Activated CD4-positive, alpha-beta memory T cell treated with anti-CD3 and anti-CD28 coated beads, Interleukin-2, amount 10 ng/mL, durations not matched to agents 7 days and 5 days (primary cell): ENCODE data around the gene TBC1D2B. TPM values are rescaled to one million over a fixed set of nuclear protein-coding genes. Genes with fewer than 3 reads are reported as not detected.

Source experiments
- CTCF ChIA-PET: fragments of 350-600 bp; sonication (Branson Sonifier 250); formaldehyde crosslinking; loops from one replicate; lab custom pipeline; 2021; ENCODE audit warnings: antibody characterized with exemption, inconsistent platforms; lab: Charles Lee
- POLR2A ChIA-PET: fragments of 350-600 bp; sonication (Branson Sonifier 250); formaldehyde crosslinking; loops from one replicate; lab custom pipeline; 2021; ENCODE audit warnings: antibody characterized with exemption; lab: Charles Lee
- DNase-seq: peaks from one replicate; pipeline ENCODE4 v3.0.0-alpha.2; 2020
- H3K27ac Mint-ChIP-seq: one replicate; pipeline ENCODE4 v1.8.0; 2021; ENCODE audit warnings: mild to moderate bottlenecking, mixed read lengths
- H3K27me3 Mint-ChIP-seq: one replicate; pipeline ENCODE4 v1.8.0; 2021; ENCODE audit warnings: mixed read lengths
- H3K36me3 Mint-ChIP-seq: one replicate; pipeline ENCODE4 v1.8.0; 2021; ENCODE audit warnings: low read depth, mixed read lengths
- H3K4me1 Mint-ChIP-seq: one replicate; pipeline ENCODE4 v1.8.0; 2021; ENCODE audit warnings: mixed read lengths
- H3K4me3 Mint-ChIP-seq: one replicate; pipeline ENCODE4 v1.8.0; 2021; ENCODE audit warnings: mild to moderate bottlenecking, mixed read lengths
- H3K9me3 Mint-ChIP-seq: one replicate; pipeline ENCODE4 v1.8.0; 2021; ENCODE audit warnings: mixed read lengths
- total RNA-seq, 2 experiments: library from RNA; stranded (reverse); gene quantifications; one replicate each; pipeline ENCODE4 v1.2.3, GENCODE V29; 2021

The TBC1D2B gene
- total RNA-seq, 2 experiments from 2014 or later: 97.1 to 101 TPM

DNA sequence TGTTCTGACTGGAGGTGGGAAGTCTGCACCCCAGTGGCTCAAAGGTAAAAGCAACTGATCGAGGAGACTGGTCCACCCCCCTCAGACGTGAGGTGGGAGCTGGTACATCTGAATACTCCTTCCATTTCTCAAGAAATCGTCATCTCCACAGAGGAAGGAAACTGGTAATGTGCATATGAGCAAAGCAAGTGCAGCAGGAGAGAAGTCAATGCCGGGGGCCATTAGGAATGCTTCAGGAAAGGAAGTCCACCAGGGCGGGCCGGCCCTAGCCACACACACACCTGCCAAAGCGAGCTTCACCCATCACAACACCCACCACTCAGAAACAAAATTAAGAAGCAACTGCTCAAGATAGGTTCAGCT is 8.5 kb downstream of the TBC1D2B start:
- ChIA-PET POLR2A (interaction anchor here (0.9 to 8.5 kb wide), 9 partner anchors 10 to 63 kb away, joined by 3 to 202 read pairs (median 9); no protein-coding TSS in a partner anchor), CTCF (interaction anchor here (1.0 to 10.2 kb wide), 8 partner anchors 10 to 105 kb away, joined by 3 to 125 read pairs (median 6); partner anchors contain the start of gene TBC1D2B)
- Mint-ChIP-seq H3K9me3 (no peaks in the 10 kb centered on the region), H3K4me1 (peaks cover 28% of the 10 kb centered on the region), H3K36me3 (peaks cover 44% of the 10 kb centered on the region), H3K27ac (no peak overlapping the region), H3K27me3 (no peaks in the 10 kb centered on the region), H3K4me3 (peak overlapping the region; percentile 70)
- no peak for DNase-seq

DNA sequence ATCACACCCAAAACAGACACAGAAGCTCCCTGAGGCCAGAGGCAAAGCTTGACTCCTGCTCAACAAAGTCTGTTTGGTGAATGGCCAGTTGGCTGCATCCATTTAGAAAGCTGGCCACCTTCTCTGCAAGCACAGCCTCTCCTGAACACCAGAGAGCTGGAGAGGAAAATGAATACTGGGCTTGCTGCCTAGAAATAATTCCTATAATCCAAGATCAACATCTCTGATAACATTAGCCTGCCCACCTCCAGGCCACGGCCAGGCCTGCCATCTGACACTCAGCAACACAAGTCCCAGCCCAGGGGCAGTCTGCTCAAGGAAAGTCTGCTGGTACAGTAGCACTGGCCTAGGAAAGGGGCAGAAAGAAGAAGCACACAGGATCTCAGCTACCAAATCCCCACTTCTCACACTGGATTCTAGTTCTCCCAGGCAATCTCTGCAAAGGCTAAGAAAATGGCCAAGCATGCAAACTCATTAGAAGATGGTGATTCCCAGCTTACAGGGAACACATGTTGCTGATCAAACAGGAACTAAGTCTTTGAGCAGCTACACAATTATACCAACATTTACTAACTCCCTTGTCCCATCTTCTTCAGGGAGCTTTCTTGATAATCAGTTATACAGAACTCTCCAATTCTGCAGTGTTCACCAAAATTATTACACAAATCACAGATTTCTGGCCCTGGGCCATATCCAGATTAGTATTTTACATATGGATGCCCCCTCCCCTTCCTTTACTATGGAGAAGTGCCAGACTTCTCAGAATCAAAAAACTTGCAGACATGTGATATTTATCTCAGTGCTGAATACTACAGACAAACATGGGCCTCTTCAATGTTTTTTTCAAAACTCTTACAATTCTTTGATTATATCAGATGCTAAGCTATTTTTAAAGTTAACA is 9.9 kb downstream of the TBC1D2B start:
- ChIA-PET CTCF (interaction anchor here (1.2 to 10.2 kb wide), 6 partner anchors 14 to 103 kb away, joined by 3 to 125 read pairs (median 4); no protein-coding TSS in a partner anchor), POLR2A (interaction anchor here (0.8 to 8.5 kb wide), 10 partner anchors 8 to 49 kb away, joined by 3 to 202 read pairs (median 6); no protein-coding TSS in a partner anchor)
- no peak for DNase-seq
- Mint-ChIP-seq H3K27ac (no peak overlapping the region), H3K27me3 (no peaks in the 10 kb centered on the region), H3K4me1 (peaks cover 16% of the 10 kb centered on the region), H3K9me3 (no peaks in the 10 kb centered on the region), H3K4me3 (peak overlapping the region; percentile 70), H3K36me3 (peaks cover 39% of the 10 kb centered on the region)

DNA sequence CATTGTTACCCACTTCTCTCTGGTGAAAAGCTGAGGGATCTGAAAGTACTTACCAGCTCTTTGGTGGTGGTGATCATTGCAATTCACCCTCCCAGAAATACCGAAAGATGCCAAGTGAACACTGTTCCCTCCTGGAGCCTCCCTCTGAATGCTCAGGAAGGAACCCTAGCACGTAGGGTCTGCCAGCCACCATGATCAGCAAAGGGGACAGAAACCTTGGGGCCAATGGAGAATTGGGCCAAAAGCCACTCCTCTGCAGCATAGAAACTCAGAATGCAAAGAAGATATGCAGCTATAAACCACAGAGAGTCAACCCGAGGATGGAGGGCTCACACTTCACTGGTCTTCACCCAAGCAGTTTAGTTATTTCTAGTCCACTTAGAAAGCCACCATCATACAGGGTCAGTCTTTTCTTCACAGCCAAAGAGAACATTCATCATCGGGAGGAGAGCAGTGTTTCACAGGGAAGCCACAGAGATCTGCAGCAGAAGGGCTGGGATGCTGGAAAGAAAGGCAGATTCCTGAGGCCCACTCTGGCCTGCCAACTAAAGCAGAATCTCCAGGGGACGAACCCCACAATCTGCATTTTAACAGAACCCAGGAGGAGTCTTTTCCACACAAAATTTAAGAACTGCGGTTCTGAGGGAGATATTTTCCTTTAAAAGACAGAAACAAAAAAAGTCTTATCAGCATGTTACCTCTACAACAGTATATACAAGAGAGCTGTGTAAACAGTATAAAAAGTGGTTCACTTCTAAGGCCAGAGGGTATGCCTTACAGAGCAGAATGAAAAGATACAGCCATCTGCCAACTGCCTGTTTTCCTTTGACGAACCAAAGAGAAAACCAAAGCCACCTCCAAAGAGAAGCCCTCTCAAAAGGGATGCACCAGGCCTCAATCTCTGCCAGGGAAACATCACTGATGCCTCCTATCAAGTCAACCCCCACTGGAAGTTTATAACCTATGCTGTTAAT is 11.3 kb downstream of the TBC1D2B start:
- POLR2A ChIA-PET: interaction anchor here (0.8 to 8.5 kb wide), 7 partner anchors 10 to 36 kb away, joined by 3 to 202 read pairs (median 4); no protein-coding TSS in a partner anchor
- H3K4me1 Mint-ChIP-seq: peaks cover 11% of the 10 kb centered on the region
- H3K27me3 Mint-ChIP-seq: no peaks in the 10 kb centered on the region
- CTCF ChIA-PET: interaction anchor here (0.8 to 10.2 kb wide), 5 partner anchors 13 to 102 kb away, joined by 3 to 125 read pairs (median 5); no protein-coding TSS in a partner anchor
- no peak for DNase-seq
- no peak overlapping the region for H3K27ac Mint-ChIP-seq
- peaks cover 28% of the 10 kb centered on the region for H3K36me3 Mint-ChIP-seq
- H3K4me3 Mint-ChIP-seq: peak overlapping the region; percentile 28
- H3K9me3 Mint-ChIP-seq: no peaks in the 10 kb centered on the region

DNA sequence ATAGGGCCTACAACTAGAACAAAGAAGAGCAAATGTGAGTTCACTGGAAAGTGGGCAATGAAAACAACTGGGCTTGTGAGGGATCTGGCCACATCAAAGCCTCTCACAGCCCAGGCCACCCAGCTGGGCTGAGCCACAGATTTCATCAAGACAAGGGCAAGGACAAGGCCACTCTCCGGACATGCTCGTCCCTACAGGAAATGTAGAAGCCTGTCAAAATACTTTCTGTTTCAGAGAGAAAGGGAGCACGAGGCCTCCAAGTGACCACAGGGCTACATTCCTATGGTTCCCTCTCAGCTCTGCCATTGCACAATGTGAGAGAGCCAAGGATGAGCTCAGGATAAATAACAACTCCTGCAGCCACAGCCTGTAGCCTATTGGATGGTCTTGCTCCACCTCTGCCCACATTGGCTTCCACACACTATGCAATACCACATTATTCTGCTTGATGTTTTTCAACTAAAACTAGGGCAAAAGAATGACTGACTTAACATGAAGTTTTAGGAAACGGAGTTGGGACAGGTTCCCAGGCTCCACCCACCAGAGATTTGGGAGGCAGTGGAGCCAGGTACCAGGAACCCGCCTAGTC is 12.1 kb downstream of the TBC1D2B start:
- Mint-ChIP-seq H3K4me3 (peak overlapping the region; percentile 28), H3K36me3 (peaks cover 26% of the 10 kb centered on the region), H3K4me1 (peaks cover 9% of the 10 kb centered on the region), H3K27ac (no peak overlapping the region), H3K9me3 (no peaks in the 10 kb centered on the region), H3K27me3 (no peaks in the 10 kb centered on the region)
- CTCF ChIA-PET: interaction anchor here (0.8 to 1.7 kb wide), 2 partner anchors 14 to 43 kb away, joined by 3 to 5 read pairs; no protein-coding TSS in a partner anchor
- POLR2A ChIA-PET: interaction anchor here (0.8 to 1.4 kb wide), 2 partner anchors 14 to 18 kb away, joined by 4 read pairs; no protein-coding TSS in a partner anchor
- DNase-seq: no peak

DNA sequence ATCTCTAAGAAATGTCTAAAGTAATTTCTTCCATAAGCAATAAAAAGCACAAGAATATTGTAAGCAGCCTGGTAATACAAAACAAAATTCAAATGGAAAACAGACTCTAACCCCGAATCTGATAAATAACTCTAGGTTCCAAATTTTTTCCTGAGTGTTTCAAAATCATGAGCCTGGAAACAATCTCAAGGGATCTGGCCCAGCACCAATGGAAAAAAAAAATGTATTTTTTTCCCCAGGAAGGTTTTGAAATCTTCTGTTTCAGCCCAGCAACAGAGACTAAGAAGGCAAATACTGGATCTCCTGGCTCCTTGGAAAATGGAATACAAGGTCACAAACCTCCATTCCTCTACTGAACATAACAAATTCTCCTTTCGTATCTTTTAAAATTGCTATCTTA is 13.0 kb downstream of the TBC1D2B start:
- POLR2A ChIA-PET: no interaction called here
- DNase-seq: no peak
- no peak overlapping the region for H3K27ac Mint-ChIP-seq
- no peak overlapping the region for H3K4me3 Mint-ChIP-seq
- H3K36me3 Mint-ChIP-seq: peaks cover 21% of the 10 kb centered on the region
- H3K9me3 Mint-ChIP-seq: no peaks in the 10 kb centered on the region
- peaks cover 16% of the 10 kb centered on the region for H3K4me1 Mint-ChIP-seq
- no peaks in the 10 kb centered on the region for H3K27me3 Mint-ChIP-seq
- CTCF ChIA-PET: no interaction called here

DNA sequence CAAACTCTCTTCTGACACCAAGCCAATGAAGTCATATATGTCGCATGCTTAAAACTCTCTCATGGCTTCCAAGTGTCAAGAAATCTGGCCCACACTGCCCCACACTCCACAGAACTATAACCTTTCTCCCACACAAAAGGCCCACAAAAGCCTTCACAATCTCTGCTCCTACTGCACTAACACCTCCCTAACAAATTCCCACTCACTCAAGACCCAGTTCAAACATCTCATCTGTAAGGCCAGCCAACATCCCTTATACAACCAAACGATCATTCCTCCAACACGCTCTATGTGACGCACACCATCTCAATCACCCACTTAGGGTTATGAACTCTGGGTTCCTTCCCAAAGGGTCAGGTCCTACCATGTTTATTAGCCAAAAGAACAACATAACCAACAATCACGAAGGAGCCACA is 13.5 kb downstream of the TBC1D2B start:
- POLR2A ChIA-PET: interaction anchor here (1.5 to 6.1 kb wide), 2 partner anchors 13 to 14 kb away, joined by 3 to 85 read pairs; partner anchors contain the start of gene TBC1D2B

DNA sequence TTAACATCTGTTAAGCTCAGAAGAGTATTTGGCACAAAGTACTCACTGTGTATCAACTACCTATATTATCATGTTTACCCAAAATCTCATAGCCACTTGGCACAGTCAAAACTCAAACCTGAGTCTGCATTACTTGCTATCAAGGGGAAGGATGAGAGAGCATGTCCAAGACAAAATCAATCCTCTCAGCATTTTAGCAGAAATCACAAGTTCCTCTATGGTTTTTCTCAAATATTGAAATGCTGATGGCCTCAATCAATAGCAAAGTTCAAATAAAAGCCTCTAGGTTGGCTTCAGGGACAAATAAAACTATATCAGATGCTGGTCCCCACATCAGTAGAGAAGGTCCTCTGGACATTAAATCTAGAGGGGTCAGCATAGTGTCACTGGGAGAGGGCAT is 14.3 kb downstream of the TBC1D2B start:
- Mint-ChIP-seq H3K36me3 (peaks cover 25% of the 10 kb centered on the region), H3K4me1 (peaks cover 28% of the 10 kb centered on the region), H3K9me3 (no peaks in the 10 kb centered on the region), H3K27ac (peak overlapping the region; percentile 8), H3K4me3 (no peak overlapping the region), H3K27me3 (no peaks in the 10 kb centered on the region)
- DNase-seq: no peak
- CTCF ChIA-PET: interaction anchor here (0.5 to 2.5 kb wide), 7 partner anchors 11 to 236 kb away, joined by 3 to 15 read pairs (median 6); partner anchors contain the start of gene SKIC8
- POLR2A ChIA-PET: interaction anchor here (1.1 to 6.1 kb wide), 6 partner anchors 13 to 45 kb away, joined by 3 to 85 read pairs (median 6); partner anchors contain the start of gene TBC1D2B

More for the DNA sequence above, 13.5 kb downstream of the TBC1D2B start:
- no peaks in the 10 kb centered on the region for H3K27me3 Mint-ChIP-seq
- H3K36me3 Mint-ChIP-seq: peaks cover 24% of the 10 kb centered on the region
- no peak for DNase-seq
- peaks cover 22% of the 10 kb centered on the region for H3K4me1 Mint-ChIP-seq
- H3K9me3 Mint-ChIP-seq: no peaks in the 10 kb centered on the region
- H3K4me3 Mint-ChIP-seq: no peak overlapping the region
- no peak overlapping the region for H3K27ac Mint-ChIP-seq
- CTCF ChIA-PET: no interaction called here

DNA sequence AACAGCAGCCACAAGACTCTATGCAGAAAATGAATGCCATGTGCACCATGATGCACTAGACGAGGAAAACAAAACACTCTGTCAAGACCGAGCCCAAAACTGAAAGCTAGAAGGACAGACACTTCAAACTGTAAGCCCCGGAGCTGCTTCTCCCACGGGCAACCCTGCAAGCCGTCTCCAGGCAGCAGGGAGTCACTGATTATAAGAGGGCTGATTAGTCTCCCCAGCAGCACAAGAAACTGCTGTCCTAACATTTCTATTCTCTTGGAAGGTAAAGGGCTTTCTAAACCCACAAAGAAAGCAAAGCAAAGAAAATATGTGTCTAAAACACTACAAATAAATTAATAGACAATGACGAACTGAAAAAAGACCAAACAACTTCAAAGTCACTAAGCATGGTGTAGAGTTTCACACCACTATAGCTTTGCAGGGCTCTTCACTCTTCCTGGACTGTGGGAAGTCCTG is 15.5 kb downstream of the TBC1D2B start:
- no peaks in the 10 kb centered on the region for H3K27me3 Mint-ChIP-seq
- POLR2A ChIA-PET: interaction anchor here (0.6 to 13.2 kb wide), 9 partner anchors 9 to 47 kb away, joined by 3 to 202 read pairs (median 6); no protein-coding TSS in a partner anchor
- H3K36me3 Mint-ChIP-seq: peaks cover 19% of the 10 kb centered on the region
- peak overlapping the region; percentile 79 for H3K27ac Mint-ChIP-seq
- DNase-seq: no peak
- peak overlapping the region; percentile 58 for H3K4me3 Mint-ChIP-seq
- no peaks in the 10 kb centered on the region for H3K9me3 Mint-ChIP-seq
- peaks cover 39% of the 10 kb centered on the region for H3K4me1 Mint-ChIP-seq
- CTCF ChIA-PET: interaction anchor here (0.8 to 2.5 kb wide), 7 partner anchors 10 to 102 kb away, joined by 3 to 15 read pairs (median 6); no protein-coding TSS in a partner anchor

DNA sequence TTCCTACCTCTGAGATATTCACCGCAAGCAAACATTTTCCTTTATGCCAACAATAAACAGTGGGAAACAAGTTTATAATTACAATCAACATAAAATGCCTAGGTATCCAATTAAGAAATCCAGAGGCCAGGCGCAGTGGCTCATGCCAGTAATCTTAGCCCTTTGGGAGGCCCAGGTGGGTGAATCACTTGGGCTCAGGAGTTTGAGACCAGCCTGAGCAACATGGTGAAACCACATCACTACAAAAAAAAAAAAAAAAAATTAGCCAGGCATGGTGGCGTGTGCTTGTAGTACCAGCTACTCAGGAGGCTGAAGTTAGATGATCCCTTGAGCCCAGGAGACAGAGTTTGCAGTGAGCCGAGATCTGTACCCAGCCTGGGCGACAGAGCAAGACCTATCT is 17.3 kb downstream of the TBC1D2B start:
- no peaks in the 10 kb centered on the region for H3K27me3 Mint-ChIP-seq
- H3K36me3 Mint-ChIP-seq: peaks cover 16% of the 10 kb centered on the region
- H3K9me3 Mint-ChIP-seq: no peaks in the 10 kb centered on the region
- peaks cover 57% of the 10 kb centered on the region for H3K4me1 Mint-ChIP-seq
- no peak for DNase-seq
- no peak overlapping the region for H3K4me3 Mint-ChIP-seq
- POLR2A ChIA-PET: interaction anchor here (6.1 to 13.2 kb wide), 2 partner anchors 10 to 11 kb away, joined by 85 to 202 read pairs; no protein-coding TSS in a partner anchor
- H3K27ac Mint-ChIP-seq: no peak overlapping the region
- CTCF ChIA-PET: interaction anchor here (1.3 to 13.7 kb wide), 6 partner anchors 10 to 48 kb away, joined by 3 to 125 read pairs (median 4); no protein-coding TSS in a partner anchor

DNA sequence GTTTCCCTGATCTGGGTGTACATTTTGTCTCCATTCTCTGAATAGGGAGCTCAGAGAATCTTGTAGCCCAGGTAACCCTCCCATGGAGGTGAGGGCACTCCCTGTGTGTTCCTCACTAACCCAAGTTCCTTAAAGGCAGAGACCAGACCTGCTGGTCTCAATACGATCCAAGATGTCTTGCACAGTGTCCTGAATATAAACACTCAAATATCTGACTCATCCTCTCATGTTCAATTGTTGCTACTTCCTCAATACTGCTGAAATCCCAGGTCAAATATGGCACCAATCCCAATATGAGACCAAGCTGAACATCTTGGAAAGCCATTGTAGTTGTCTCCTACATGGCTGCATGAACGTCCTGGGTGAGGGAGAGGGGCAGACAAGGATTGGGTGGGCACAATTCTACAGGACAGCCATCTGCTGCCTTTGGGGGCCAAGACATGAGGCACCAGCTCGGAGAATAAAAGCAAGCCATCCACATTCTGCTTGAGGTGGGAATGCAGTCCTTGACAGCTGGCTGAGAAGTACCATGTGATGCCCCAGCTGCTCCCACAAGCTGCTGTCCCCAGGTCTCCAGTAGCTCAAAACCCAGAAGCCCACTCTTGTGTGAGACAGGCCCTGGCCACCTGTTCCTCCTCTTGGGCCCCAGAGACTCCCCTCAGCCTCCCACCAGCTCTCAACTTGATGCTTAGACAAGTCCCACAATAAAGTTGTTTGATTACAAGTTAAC is 18.2 kb downstream of the TBC1D2B start:
- Mint-ChIP-seq H3K27me3 (no peaks in the 10 kb centered on the region), H3K4me1 (peaks cover 66% of the 10 kb centered on the region), H3K4me3 (no peak overlapping the region), H3K9me3 (no peaks in the 10 kb centered on the region), H3K36me3 (peaks cover 23% of the 10 kb centered on the region), H3K27ac (peak overlapping the region; percentile 44)
- DNase-seq: no peak
- ChIA-PET CTCF (interaction anchor here (0.5 to 13.7 kb wide), 8 partner anchors 9 to 181 kb away, joined by 3 to 125 read pairs (median 4); no protein-coding TSS in a partner anchor), POLR2A (interaction anchor here (1.3 to 13.2 kb wide), 4 partner anchors 9 to 45 kb away, joined by 3 to 202 read pairs (median 46); no protein-coding TSS in a partner anchor)
